GM12864 (cell line): Measurements from ENCODE around the gene UBE3B.

ENCODE experiments used
- DNase-seq: peaks from one replicate; pipeline ENCODE4 v3.0.0-alpha.2; 2011; ENCODE audit warnings: low read depth
- H3K4me3 ChIP-seq: 2 replicates; pipeline ENCODE4 v1.5.1; 2011; ENCODE audit warnings: mild to moderate bottlenecking, low read depth, low read length, control low read depth
- TF ChIP-seq, protein P1 (sequence below): IDR thresholded peaks from 2 replicates; pipeline ENCODE4 v1.5.1; 2011; ENCODE audit warnings: low read depth, mild to moderate bottlenecking, moderate library complexity, low read length, control low read depth, inconsistent platforms; ENCODE audit errors: missing control alignments

The UBE3B gene

DNA sequence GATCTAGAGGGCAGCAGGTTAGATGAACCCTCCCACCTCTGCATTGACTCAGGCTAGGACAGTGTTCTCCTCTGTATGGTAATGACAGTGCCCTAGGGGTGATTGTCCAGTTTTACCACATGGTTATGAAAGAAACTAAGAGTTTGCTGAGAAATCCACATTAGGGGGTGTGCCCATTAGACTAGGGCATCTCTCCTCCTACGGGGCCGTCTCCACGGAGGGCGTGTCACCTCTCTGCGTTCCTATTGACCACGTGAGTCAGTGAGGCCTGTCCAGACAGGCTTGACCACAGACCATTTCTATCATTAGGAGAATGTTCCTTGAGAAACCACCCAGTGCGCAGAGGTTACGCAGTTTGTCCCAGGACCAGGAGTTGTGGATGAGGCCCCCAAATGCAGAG lies 104.4 kb downstream of the UBE3B start:
- TF ChIP-seq, protein P1, sequence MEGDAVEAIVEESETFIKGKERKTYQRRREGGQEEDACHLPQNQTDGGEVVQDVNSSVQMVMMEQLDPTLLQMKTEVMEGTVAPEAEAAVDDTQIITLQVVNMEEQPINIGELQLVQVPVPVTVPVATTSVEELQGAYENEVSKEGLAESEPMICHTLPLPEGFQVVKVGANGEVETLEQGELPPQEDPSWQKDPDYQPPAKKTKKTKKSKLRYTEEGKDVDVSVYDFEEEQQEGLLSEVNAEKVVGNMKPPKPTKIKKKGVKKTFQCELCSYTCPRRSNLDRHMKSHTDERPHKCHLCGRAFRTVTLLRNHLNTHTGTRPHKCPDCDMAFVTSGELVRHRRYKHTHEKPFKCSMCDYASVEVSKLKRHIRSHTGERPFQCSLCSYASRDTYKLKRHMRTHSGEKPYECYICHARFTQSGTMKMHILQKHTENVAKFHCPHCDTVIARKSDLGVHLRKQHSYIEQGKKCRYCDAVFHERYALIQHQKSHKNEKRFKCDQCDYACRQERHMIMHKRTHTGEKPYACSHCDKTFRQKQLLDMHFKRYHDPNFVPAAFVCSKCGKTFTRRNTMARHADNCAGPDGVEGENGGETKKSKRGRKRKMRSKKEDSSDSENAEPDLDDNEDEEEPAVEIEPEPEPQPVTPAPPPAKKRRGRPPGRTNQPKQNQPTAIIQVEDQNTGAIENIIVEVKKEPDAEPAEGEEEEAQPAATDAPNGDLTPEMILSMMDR: no peak
- H3K4me3 ChIP-seq: no peak overlapping the region
- DNase-seq: no peak

GRCh38 chr12:109582636-109583035 lies 105.2 kb downstream of the UBE3B start:
- TF ChIP-seq, protein P1: no peak

DNA sequence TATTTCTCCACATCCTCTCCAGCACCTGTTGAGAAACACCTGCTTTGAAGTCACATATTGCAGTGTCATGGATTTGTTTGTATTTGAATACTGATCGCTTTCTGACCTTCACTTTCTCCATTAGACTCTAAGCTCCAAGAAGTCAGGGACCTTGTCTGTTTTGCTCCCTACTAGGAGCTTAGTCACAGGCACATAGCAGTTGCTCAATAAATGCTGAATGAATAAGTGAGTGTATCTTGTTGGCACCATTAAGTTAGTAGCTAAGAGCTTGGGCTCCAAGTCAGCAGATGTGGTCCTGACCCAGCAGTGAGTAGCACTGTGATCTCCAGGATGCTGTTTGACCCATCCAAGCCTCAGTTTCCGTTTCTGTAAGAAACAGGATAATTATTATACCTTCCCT lies 106.3 kb downstream of the UBE3B start:
- no peak for DNase-seq
- TF ChIP-seq, protein P1: no peak
- H3K4me3 ChIP-seq: no peak overlapping the region

More at GRCh38 chr12:109582636-109583035, 105.2 kb downstream of the UBE3B start:
- no peak for DNase-seq
- H3K4me3 ChIP-seq: no peak overlapping the region
